Osteocyte (in vitro differentiated cells): ENCODE measurements around the gene SH3RF3. TPM values are rescaled to one million over a fixed set of nuclear protein-coding genes. Genes with fewer than 3 reads are reported as not detected.

Experiments
- DNase-seq: peaks from one replicate; pipeline ENCODE4 v3.0.0; 2021; ENCODE audit warnings: mixed read lengths; ENCODE audit not compliant: unreplicated experiment; ENCODE audit errors: extremely low spot score
- H3K27ac Mint-ChIP-seq: one replicate; pipeline ENCODE4 v1.8.0; 2021; ENCODE audit warnings: mild to moderate bottlenecking, mixed read lengths; ENCODE audit not compliant: unreplicated experiment
- H3K27me3 Mint-ChIP-seq: one replicate; pipeline ENCODE4 v1.8.0; 2021; ENCODE audit warnings: mixed read lengths; ENCODE audit not compliant: unreplicated experiment
- H3K36me3 Mint-ChIP-seq: one replicate; pipeline ENCODE4 v1.8.0; 2021; ENCODE audit warnings: mixed read lengths; ENCODE audit not compliant: unreplicated experiment
- H3K4me1 Mint-ChIP-seq: one replicate; pipeline ENCODE4 v1.8.0; 2021; ENCODE audit warnings: mixed read lengths; ENCODE audit not compliant: unreplicated experiment
- H3K4me3 Mint-ChIP-seq: one replicate; pipeline ENCODE4 v1.8.0; 2021; ENCODE audit warnings: mild to moderate bottlenecking, moderate library complexity, mixed read lengths; ENCODE audit not compliant: unreplicated experiment
- H3K9me3 Mint-ChIP-seq: one replicate; pipeline ENCODE4 v1.8.0; 2021; ENCODE audit warnings: mixed read lengths; ENCODE audit not compliant: unreplicated experiment
- total RNA-seq: library from RNA; stranded (reverse); gene quantifications from 2 replicates; pipeline ENCODE4 v1.2.1, GENCODE V29; 2021
- TF ChIP-seq, protein P1 (sequence below): fragments of 200-600 bp; sonication (generic); IDR thresholded peaks from 2 replicates; pipeline ENCODE4 v1.5.0; 2021; ENCODE audit warnings: antibody characterized with exemption, mild to moderate bottlenecking, moderate library complexity

The SH3RF3 gene
- total RNA-seq, 1 donor from 2014 or later: 79.4 TPM

DNA sequence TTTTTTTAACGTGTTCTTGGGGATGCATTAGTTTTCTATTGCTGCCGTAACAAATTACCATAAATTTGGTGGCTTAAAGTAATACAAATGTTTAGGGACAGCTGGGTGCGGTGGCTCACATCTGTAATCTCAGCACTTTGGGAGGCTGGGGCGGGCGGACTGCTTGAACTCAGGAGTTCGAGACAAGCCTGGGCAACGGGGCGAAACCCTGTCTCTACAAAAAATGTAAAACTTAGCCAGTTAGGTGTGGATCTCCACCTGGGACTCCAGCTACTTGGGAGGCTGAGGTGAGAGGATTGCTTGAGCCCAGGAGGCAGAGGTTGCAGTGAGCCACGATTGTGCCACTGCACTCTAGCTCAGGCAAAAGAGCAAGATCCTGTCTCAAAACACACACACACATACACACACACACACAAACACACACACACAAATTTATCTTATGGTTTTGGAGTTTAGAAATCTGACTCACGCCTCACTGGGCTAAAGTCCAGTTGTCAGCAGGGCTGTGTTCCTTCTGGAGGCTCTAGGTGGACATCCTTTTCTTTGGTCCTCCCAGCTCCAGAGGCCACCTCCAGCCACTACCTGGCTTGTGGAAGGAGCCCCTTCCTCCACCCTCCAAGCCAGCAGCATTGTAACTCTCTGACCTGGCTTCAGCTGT, 408.7 kb downstream of the SH3RF3 start:
- DNase-seq: no peak
- H3K4me1 Mint-ChIP-seq: peaks cover 23% of the 10 kb centered on the region
- H3K4me3 Mint-ChIP-seq: no peak overlapping the region

DNA sequence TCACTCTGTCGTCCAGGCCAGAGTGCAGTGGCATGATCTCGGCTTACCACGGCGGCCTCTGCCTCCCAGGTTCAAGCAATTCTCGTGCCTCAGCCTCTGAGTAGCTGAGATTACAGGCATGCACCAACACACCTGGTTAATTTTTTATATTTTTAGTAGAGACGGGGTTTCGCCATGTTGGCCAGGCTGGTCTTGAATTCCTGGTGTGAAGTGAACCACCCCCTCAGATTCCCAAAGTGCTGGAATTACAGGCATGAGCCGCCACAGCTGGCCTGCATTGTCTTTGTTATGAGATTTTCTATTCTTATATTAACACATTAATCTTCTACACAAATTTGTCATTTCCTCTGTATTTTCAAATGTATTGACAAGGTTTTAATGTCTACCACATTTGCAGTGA, 409.5 kb downstream of the SH3RF3 start:
- peaks cover 11% of the 10 kb centered on the region for H3K9me3 Mint-ChIP-seq

More for the DNA sequence above, 408.7 kb downstream of the SH3RF3 start:
- Mint-ChIP-seq H3K36me3 (peaks cover 8% of the 10 kb centered on the region), H3K27ac (no peak overlapping the region), H3K27me3 (no peaks in the 10 kb centered on the region), H3K9me3 (peaks cover 11% of the 10 kb centered on the region)
- TF ChIP-seq, protein P1, sequence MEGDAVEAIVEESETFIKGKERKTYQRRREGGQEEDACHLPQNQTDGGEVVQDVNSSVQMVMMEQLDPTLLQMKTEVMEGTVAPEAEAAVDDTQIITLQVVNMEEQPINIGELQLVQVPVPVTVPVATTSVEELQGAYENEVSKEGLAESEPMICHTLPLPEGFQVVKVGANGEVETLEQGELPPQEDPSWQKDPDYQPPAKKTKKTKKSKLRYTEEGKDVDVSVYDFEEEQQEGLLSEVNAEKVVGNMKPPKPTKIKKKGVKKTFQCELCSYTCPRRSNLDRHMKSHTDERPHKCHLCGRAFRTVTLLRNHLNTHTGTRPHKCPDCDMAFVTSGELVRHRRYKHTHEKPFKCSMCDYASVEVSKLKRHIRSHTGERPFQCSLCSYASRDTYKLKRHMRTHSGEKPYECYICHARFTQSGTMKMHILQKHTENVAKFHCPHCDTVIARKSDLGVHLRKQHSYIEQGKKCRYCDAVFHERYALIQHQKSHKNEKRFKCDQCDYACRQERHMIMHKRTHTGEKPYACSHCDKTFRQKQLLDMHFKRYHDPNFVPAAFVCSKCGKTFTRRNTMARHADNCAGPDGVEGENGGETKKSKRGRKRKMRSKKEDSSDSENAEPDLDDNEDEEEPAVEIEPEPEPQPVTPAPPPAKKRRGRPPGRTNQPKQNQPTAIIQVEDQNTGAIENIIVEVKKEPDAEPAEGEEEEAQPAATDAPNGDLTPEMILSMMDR: no peak

DNA sequence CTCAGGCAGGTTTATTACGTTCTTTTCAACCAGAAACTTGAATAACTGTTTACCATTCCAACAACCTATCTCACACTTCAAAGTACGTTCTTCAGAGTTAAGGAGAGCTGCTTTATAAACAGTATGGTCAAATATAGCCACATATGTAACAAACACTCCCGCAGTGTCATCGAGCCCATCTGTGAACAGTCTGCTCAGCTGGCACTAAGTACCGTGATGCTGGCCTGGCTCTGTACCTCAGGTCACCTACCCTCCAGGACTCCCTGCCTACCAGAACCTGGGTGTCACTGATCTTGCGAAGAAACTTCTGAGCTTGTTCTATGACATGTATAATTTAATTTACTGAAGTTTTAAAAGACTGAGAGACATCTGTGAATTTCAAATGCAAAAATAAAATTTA, 413.4 kb downstream of the SH3RF3 start:
- H3K4me1 Mint-ChIP-seq: peaks cover 12% of the 10 kb centered on the region
- no peaks in the 10 kb centered on the region for H3K9me3 Mint-ChIP-seq
- H3K36me3 Mint-ChIP-seq: peaks cover 20% of the 10 kb centered on the region
- H3K27me3 Mint-ChIP-seq: no peaks in the 10 kb centered on the region
- TF ChIP-seq, protein P1: no peak
- no peak overlapping the region for H3K27ac Mint-ChIP-seq
- no peak for DNase-seq
- no peak overlapping the region for H3K4me3 Mint-ChIP-seq

More for the DNA sequence above, 409.5 kb downstream of the SH3RF3 start:
- Mint-ChIP-seq H3K27me3 (no peaks in the 10 kb centered on the region), H3K27ac (no peak overlapping the region), H3K36me3 (peaks cover 8% of the 10 kb centered on the region), H3K4me3 (no peak overlapping the region), H3K4me1 (peaks cover 14% of the 10 kb centered on the region)
- TF ChIP-seq, protein P1: no peak
- no peak for DNase-seq

DNA sequence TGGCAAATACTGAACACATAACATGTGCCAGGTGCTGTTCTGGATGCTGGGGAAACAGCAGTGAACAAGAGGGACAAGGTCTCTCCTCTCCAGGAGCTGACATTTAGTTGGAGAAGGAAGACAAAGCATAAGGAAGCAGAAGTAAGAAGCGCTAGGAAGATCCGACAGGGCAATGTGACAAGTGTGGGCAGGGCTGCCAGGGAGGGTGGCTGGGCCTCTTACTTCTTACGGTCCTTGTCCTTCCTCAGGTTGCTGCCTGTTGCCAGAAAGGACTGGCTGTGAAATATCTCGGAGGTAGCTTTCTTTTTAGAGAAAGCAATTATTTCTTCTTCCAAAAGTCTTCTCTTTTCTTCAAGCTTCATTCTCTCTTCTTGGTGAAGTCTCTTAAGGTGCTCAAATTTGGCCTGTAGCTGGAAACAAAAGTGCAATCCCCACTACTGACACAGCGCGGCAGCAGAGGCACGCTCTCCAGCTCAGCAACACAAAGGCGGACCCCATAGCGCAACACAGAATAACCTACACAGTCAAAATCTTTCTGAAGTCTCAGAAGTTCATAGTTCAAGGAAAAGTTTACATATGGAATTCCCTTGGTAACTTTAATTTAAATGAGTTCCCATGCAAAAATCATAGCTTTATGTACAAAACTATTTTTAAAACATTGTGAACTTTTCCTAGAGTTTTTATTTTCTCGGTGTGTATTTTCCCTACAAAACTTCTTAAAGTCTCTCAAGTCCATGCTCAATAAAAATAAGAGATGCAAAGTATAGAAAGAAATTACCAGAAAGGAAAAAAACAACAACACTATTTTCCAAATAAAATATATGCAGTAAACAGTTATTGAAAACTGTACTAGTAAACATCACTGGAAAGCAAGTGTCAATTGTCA, 417.1 kb downstream of the SH3RF3 start:
- Mint-ChIP-seq H3K27me3 (no peaks in the 10 kb centered on the region), H3K36me3 (peaks cover 21% of the 10 kb centered on the region), H3K9me3 (no peaks in the 10 kb centered on the region), H3K27ac (no peak overlapping the region), H3K4me3 (no peak overlapping the region), H3K4me1 (peaks cover 12% of the 10 kb centered on the region)
- DNase-seq: no peak
- TF ChIP-seq, protein P1: peak; percentile 93

DNA sequence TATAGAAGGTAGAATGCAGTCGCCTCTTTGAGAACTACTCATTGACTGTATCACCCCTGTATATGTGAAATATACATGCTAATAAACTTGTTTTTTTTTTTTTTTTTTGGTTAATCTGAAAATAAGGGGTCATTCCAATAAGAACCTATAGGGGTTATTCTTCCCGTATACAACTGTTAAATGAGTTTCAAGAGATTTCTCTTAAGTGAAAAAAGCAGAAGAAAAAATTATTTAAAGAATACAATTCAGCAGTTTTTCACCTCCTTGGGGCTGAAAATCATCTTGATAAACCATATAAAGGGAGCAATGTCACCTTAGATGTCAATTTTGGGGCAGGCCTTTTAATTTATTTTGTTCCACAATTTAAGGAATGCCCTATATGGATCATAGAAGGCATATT, 418.3 kb downstream of the SH3RF3 start:
- Mint-ChIP-seq H3K9me3 (no peaks in the 10 kb centered on the region), H3K27me3 (no peaks in the 10 kb centered on the region)

More for the DNA sequence above, 418.3 kb downstream of the SH3RF3 start:
- Mint-ChIP-seq H3K4me3 (no peak overlapping the region), H3K27ac (no peak overlapping the region), H3K4me1 (peaks cover 12% of the 10 kb centered on the region), H3K36me3 (peaks cover 19% of the 10 kb centered on the region)
- no peak for DNase-seq
- TF ChIP-seq, protein P1: no peak
